ENCODE measurements around the gene PTPN22. TPM values are rescaled to one million over a fixed set of nuclear protein-coding genes. Genes with fewer than 3 reads are reported as not detected.

The PTPN22 gene
- total RNA-seq, 4 donors from 2014 or later, result 0.56 to 2.3 (median 0.75) TPM

GRCh38 chr1:113879739-113880038 lies 8.2 kb upstream of the PTPN22 start:
- no peak for DNase-seq (ENCODE audit: low spot score in 2 of 2)
- WGBS, 2 donors, result 93 to 96% methylated on average over 4 of the region's 4 CpGs
- intact Hi-C loops (cut with DNase I; ENCODE audit: low total_unique reads), result no loop called here
- no peak overlapping the region for H3K4me3 ChIP-seq (ENCODE audit: low read depth, poor library complexity, severe bottlenecking)
- TF ChIP-seq CTCF (IDR thresholded peaks at IDR 0.05) (no peak), POLR2A (IDR thresholded peaks at IDR 0.05) (no peak)

- intact Hi-C loops (cut with DNase I; ENCODE audit: low total_unique reads), result no loop called here
- WGBS, 2 donors, result 89 to 94% methylated on average over 5 of the region's 5 CpGs
- no peak overlapping the region for H3K4me3 ChIP-seq (ENCODE audit: low read depth, poor library complexity, severe bottlenecking)
- TF ChIP-seq CTCF (IDR thresholded peaks at IDR 0.05), result no peak
- no peak for TF ChIP-seq POLR2A (IDR thresholded peaks at IDR 0.05)
- DNase-seq (ENCODE audit: low spot score in 2 of 2), result no peak
Observed at GRCh38 chr1:113876176-113876575, 4.7 kb upstream of the PTPN22 start.

DNA sequence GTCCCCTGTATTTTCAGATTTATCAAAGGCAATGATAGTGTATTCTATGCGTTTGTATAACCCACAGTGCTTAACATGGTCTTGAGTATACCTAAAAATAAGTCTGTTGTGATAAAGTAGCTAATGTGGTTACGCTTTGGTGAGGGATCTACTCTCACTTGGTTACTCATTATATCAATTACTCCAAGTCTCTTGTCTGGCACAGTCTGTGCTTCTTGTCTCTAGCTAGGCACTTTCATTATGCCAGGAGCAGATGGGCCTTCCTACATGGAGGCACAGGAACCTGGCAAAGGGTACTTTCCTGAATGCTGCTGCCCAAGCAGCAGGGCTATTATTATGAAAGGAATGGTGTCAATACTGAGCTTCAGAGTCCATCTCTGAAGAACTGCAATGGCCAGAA lies 4.2 kb upstream of the PTPN22 start:
- intact Hi-C loops (cut with DNase I; ENCODE audit: low total_unique reads), result no loop called here
- H3K4me3 ChIP-seq (ENCODE audit: low read depth, poor library complexity, severe bottlenecking), result no peak overlapping the region
- WGBS, 2 donors, result 94 to 95% methylated on average over 2 of the region's 2 CpGs
- TF ChIP-seq CTCF (IDR thresholded peaks at IDR 0.05) (no peak), POLR2A (IDR thresholded peaks at IDR 0.05) (no peak)
- no peak for DNase-seq (ENCODE audit: low spot score in 2 of 2)

DNA sequence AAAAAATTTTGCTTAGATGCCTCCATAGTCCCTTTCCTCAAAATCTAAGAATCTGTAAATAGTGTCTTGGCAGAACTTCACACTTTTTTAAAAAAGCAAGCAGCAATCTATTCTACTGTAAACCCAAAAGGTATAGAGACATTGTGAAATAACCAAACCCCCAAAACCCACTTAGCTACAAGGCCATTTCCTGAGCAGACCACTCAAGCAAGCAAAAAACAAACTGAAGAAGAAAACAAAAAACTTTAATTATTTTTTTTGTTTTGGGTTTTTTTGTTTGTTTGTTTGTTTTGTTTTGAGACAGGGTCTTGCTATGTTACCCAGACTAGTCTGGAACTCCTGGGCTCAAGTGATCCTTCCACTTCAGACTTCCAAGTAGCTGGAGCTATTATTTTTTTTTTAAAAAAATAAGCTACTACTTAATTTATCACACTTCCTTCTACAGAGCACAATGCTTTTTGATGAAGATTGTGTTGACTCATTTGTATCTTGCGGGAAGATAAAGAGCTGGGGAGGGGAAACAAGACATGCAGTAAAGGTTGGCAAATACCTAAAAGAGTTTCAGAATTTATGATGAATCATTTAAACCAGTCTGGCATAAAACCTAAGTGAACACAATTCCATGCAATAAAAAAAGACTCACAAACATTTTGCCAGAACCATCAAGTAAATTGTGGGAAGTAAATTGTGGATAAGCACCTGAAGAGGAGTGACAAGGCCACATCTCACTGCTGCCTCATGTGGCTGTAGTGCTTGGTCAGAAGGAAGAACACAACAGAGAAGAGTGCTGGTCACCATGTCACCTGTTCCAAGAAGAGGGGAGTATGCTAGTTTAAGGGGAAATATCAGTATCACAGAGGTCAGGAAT lies 2.7 kb upstream of the PTPN22 start:
- 50 to 56% methylated on average over 1 of the region's 1 CpG for WGBS, 2 donors
- H3K4me3 ChIP-seq (ENCODE audit: low read depth, poor library complexity, severe bottlenecking), result no peak overlapping the region
- intact Hi-C loops (cut with DNase I; ENCODE audit: low total_unique reads), result no loop called here
- TF ChIP-seq POLR2A (IDR thresholded peaks at IDR 0.05) (no peak), CTCF (IDR thresholded peaks at IDR 0.05) (no peak)
- DNase-seq (ENCODE audit: low spot score in 2 of 2), result no peak

DNA sequence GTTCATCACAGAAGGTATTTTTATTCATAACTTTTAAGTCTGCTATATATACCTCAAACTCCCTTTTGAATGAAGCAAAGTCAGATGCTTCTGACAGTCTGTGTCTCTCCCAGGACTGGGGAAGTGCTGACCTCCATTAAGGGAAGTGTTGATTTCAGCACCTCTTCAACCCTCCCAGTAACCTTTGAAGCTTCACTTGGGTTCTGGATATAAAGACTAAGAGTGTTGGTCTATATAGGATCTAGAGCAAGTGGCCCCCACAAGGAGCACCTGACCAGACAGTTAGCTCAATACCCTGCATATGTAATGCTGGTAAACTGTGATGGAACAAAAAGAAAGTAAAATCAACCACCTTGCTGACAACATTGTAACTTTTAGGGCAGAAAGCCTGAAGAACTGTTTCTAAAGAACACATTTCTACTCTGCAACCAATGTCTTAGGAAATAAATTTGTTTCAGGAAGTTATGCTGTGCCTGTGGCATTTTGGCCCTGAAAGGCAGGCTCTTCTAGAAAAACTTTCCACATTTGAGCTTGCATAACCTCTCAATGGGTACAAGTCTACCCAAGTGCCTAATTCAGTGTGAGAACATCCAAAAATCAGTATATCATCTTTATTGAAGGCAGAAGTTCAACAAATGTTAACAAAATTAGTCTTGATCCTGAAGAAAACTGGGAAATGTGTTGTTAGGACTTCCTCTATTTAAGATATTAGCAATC lies 865 bp upstream of the PTPN22 start:
- intact Hi-C loops (cut with DNase I; ENCODE audit: low total_unique reads), result no loop called here
- TF ChIP-seq CTCF (IDR thresholded peaks at IDR 0.05), result no peak
- no peak for TF ChIP-seq POLR2A (IDR thresholded peaks at IDR 0.05)
- H3K4me3 ChIP-seq (ENCODE audit: low read depth, poor library complexity, severe bottlenecking), result no peak overlapping the region
- no peak for DNase-seq (ENCODE audit: low spot score in 2 of 2)

Measured in lower leg skin (tissue), 4 donors.